CD4-positive, alpha-beta T cell treated with Interleukin-1 beta for 1 hour (primary cell): ENCODE results near the gene MACROH2A1.

Experiments
- DNase-seq, 2 donors: peaks; one replicate each; pipeline ENCODE4 v3.0.0-alpha.2; 2020 to 2022

MACROH2A1 gene

DNA sequence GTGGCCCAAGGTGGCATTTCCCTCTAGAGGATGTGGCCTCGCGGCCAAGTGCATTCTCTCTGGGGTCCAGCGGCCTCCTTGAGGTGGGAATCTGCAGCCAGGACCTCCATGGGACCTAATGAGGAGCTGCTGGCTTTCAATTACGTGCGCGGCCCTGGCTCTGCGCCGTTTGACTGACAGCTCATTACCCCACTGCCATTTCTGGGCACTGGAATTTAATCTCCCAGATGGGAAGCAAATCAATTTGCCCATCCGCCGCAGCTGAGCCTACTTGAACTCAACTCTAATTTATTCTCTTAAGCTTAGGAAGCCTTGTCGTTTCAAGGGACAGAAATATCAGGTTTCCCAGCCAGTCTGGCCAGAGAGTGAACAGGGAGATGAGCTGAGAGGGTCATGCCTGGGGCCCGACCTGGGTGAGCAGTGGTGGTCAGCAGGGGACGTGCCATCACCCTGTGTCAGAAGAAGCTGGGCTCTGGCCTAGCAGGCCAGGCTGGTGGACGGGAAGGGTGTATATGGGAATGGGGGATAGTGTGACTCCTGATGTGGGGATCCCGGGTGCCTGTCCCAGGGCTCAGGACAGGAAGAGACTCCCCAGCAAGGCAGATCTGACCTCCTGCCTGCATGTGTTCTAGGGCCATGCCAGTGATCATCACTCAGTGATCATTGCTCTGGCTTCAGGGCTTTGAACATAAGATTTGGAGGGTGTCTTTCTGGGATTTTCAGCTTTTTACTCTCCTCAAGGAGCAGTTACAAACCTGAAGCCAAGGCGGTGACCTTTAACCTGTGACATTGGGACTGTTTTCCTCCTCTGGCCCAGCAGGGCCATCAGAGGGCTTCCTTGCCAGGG is 69.7 kb downstream of the MACROH2A1 start:
- DNase-seq, result no peak

DNA sequence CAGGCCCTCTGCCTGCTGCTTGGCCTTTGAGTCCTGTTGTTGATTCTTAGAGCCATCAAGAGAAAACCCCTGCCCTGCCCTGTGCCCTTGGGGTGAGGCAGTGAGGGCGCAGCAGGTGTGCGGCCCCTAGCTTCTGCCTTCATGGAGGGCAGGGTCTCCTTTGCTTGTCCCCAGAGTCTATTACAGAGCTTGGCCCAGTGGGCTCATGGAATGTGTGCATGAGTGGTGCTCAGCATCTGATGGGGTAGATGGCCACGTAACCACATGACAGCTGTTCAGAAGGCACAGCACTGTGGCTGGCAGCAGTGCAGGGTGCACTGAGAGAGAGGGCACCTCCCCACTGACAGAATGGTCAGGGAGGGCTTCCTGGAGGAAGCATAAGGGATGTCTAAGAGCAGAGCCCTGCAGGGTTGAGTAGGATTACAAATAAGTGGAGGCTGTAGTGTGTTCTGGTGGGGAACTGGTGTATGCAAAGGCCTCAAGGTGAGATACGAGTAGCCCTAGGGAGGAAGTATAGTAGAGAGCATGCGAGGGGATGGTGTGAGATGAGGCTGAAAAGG is 70.8 kb downstream of the MACROH2A1 start:
- no peak for DNase-seq

GRCh38 chr5:135327429-135328127 is 71.5 kb downstream of the MACROH2A1 start:
- no peak for DNase-seq

DNA sequence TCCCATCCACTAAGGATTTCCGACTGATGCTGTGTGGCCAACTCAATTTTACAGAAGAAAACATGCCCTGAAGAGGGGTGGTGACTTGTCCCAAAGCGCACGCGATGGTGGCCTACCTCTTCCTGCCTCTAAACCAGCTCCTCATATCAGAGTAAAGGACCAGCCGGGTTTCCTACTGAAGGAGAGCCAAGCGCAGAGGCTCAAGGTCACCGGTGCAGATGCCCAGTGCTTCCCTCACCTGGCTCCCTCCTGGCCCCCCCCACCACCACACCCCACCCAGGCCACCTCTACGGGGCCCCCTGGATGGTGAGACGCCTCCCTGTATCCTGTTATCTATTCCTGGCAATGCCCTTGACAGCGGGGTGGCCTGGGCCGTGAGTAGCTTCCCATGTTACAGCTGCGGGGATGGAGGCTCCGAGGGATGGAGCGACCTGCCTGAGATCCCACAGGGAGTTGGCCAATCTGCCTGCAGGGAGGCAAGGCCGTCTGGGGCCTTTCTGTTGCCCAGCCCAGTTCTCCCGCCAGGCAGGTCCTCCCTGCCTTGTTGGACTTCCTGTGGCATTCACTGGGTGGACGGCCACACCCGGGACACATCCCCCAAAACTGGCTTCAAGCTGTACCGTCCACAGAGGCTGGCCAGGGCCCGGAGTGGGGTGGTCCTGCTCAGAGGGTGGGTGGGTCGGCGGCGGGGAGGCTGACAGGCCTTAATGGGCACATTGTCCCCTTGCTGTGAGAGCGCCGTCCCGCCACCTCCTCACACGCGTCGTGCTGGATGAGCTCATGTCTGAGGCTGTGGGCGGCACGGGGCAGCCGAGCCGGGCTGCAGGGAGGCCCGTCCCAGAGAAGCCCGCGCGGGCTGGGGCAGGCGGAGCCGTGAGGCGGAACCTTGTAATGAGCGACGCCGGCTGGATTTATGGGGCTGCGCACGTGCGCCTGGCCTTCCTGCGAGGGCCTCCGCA is 72.5 kb downstream of the MACROH2A1 start:
- DNase-seq, result no peak

DNA sequence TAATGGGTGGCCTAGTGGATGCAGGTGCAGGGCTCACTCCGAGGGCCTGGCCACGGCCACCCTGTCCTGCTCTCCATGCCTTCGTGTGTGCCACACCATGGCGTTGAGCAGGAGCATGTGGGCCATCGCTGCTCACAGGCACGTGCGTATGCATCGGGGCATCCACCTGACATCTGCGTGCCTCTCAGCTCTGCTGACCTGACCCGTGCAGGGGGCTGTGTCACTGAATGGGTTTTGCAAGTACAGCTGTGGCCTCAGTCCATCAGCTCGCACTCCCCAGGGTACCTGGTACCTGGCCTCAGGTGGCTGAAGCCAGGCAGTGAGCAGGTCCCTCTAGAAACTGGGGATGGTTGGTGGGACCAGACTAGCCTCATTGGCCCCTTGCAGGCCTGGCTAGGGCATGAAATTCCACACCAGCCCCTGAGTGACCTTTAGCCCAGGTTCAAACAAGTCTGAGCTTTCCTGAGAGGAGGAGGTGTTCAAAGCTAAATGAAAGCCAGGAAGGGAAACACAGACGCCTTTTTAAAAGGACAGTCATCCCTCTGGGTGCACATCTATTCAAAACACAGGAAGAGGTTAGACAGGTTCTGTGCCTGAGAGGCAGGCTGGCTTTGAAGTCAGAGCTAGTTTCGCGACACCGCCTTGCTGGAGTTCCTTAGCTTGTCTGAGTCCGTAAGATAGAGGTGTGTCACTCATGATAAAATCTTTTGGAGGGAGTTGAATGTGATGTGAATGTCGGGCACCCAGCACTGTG is 74.0 kb downstream of the MACROH2A1 start:
- peak; percentile 11 to 19 for DNase-seq

DNA sequence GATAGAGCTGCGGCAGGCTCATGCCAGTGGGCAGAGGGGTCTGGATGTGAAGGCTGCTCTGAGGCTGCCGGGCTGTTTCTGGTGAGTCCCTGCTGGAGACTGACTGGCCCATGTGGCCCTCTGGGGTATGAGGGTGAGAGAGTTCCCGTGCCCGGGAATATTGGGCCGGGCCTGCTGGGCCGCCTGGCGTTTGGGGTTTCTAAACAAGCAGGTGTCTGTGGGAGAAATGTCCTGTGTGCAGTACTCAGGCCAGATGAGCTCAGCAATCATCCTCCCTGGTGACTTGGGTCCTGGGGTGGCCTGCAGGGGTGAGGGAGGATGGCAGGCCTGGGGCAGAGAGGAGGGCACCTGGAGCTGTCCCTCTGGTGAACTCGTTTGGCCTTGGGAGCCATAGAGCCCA is 74.9 kb downstream of the MACROH2A1 start:
- DNase-seq, result no peak

DNA sequence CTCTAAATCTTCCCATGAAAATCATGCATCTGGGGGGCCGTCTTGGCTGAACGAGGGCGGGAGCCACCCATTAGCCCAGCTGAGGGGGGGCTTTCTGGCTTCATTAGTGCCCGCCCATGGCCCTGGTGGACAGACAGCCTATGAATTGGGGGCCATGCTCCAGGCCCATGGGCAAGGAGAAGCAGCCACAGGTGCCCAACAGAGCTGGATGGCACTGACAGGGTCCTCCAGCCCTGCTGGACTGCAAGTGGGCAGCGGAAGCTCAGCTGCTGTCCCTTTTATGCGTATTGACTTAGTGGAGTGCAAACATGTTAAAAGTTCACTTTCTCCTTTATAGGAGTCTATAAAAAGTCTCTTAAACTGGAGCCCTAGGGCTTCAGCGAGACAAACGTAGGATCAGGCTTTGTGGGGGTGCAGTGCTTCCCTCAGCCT is 75.3 kb downstream of the MACROH2A1 start:
- DNase-seq, result no peak

DNA sequence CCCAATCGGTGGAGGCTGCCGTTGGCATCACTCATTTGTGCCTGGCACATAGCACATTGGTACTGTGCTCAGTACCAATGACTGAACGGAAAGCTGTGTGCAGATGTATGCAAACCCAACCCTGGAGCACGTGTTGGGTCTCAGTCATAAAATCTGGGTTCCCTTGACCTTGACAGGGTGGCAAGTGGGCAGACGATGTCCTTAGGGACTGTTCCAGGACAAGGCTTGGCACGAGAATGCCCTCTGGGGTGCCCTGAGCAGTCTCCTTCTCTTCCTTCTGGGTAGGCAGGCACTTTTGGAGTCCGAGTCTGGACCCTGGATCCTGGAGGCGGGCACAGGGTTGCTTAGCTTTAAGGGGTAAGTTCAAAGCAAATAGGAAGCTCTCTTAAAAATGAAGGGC is 75.8 kb downstream of the MACROH2A1 start:
- no peak for DNase-seq

GRCh38 chr5:135322744-135323143 is 76.3 kb downstream of the MACROH2A1 start:
- no peak for DNase-seq

GRCh38 chr5:135322271-135322670 is 76.8 kb downstream of the MACROH2A1 start:
- no peak for DNase-seq

GRCh38 chr5:135320718-135321484 is 78.1 kb downstream of the MACROH2A1 start:
- DNase-seq, result no peak

DNA sequence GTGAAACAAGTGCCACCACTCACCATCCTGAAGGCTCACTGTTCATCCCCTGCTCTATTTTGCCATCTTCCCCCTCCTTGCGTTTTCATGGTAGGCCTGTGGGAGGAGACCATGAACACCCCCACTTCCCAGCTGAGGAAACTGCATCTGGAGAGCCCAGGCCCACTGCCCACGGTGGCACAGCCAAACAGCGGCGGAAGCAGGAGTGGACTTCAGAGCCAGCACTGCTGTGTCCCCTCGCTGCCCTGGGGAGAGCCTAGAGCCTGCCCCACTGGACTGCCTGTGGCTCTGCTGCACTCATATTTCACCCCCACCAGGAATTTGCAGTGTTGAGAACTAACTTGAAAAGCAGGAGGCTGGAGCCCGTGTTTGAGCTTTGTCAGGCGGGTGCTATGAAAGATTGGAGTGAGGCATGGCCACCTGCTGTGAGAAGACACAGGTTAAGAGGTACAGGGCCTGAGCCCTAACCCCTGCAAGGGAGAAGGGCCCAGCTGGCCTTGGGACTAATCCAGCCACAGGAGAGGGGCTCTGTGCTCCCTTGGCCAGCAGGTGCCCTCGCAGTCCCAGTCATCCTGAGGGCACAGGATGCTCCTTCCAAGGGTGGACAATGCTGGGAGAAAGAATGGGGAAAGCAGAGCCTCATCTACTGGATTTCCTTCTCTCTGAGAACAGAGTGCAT is 79.0 kb downstream of the MACROH2A1 start:
- no peak for DNase-seq

GRCh38 chr5:135319458-135319857 is 79.6 kb downstream of the MACROH2A1 start:
- no peak for DNase-seq

DNA sequence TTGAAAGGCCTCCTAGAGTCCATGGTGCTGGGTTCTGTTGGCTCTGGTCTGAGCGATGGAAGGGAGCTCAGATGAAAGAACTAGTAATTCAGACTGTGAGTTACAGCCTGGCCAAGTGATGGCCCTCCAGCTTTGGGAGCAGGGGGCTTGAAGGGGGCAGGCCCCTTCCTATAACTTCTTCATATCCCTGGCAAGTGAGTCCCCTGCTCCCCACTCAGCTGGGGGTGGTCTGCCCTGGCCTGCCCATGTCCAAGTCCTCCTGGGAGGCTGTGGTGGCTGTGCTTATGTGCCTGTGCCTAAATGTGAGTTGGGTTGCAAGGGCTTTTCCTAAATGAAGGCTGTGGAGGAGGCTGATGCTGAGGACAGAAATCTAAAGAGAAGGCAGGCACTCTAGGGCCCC is 80.1 kb downstream of the MACROH2A1 start:
- DNase-seq, result no peak

- no peak for DNase-seq
Observed at GRCh38 chr5:135318037-135318436, 81.0 kb downstream of the MACROH2A1 start.

DNA sequence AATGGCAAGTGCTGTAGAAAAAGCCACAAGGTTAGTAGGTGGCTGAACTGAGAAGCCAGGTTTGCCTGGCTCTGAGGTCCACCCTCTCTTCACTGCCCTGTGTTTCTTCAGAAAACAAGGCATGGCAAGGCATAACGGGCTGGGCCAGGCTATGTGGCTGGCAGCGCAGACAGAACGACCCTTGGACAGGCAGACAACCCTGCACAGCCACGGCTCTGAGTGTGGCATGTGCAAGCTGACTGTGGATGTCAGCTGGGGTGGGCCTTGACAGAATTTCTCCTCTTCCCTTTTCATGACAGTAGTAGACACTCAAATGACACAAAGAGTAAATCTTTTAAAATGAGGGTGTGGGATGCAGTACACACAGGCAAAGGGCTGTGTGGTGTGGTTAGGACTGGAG is 81.7 kb downstream of the MACROH2A1 start:
- DNase-seq, result no peak

DNA sequence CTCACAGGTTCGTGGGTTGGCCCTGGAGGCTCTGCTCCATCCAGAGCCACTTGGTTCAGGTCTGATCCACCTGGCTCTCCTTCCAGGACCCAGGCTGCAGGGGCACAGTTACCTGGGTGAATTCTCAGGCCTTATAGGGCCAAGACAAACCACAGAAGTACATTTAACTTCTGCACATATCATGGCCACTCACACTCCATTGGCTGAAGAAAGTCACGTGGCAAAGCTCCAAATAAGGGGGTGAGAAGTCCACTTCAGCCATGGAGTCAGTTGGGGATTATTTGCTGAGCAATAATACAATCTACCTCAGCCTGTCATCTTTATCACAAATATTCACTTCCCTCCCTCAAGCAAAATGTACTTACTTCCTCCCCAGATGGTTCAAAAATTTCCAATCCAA is 83.6 kb downstream of the MACROH2A1 start:
- DNase-seq, result no peak

- no peak for DNase-seq
Observed at GRCh38 chr5:135313946-135314345, 85.1 kb downstream of the MACROH2A1 start.

DNA sequence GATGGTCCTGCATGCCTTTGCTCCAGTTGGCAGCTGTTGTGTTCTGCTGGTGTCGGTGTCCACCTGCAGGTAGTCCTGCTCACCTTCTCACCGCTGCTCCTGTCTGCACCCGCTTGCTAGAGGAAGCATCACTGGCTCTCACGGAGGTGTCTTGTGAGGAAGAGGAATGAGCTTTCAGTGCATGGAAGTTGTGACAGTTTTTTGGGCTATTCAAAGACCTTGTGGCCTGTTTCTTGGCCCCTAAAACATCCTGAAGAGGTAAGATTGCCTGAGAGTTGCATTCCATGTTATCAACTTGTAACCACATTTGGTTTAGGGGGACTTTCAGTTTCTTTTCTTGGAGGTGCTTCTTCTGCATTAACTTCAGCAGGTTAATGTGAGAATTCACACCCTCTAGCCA is 85.6 kb downstream of the MACROH2A1 start:
- DNase-seq, result no peak

GRCh38 chr5:135312255-135312935 is 86.6 kb downstream of the MACROH2A1 start:
- DNase-seq, result no peak
